Measurements from ENCODE around the gene CRYBB3. TPM values are rescaled to one million over a fixed set of nuclear protein-coding genes. Genes with fewer than 3 reads are reported as not detected.
A peak's percentile ranks its signal among the peaks of the same experiment; 100 is the strongest.

The CRYBB3 gene
- 0.13 TPM for total RNA-seq
- polyA plus RNA-seq (ENCODE audit: insufficient read depth in 1 of 8, insufficient read length in 8 of 8, low replicate concordance in 1 of 8): under 1 TPM in 5 of 8 donors, not detected in 3; 0.15 to 0.59 (median 0.37) TPM
- long read RNA-seq, donor 1: 0 reads
- long read RNA-seq, donor 2: 0 reads
- long read RNA-seq, donor 3: 0 reads
- long read RNA-seq, donor 4: 0 reads
- long read RNA-seq, donor 5: 0 reads
- long read RNA-seq, donor 6: 0 reads
- long read RNA-seq, donor 7: 0 reads
- long read RNA-seq, donor 8: 0 reads
- long read RNA-seq, donor 9: 0 reads
- long read RNA-seq, donor 10: 0 reads
- long read RNA-seq, donor 11: 0 reads

GRCh38 chr22:25199731-25200520 lies at the start of gene CRYBB3:
Gene CRYBB3 (plus strand): TSS chr22:25199858. CDS start chr22:25201397, 1,539 bp downstream.
- DNase-seq: no peak
- no peaks in the 10 kb centered on the region for H3K4me1 ChIP-seq (ENCODE audit: control insufficient read depth, insufficient read depth, low read length)
- no peaks in the 10 kb centered on the region for H3K9me3 ChIP-seq (replicated peaks; ENCODE audit: control insufficient read depth, low read depth, low read length)
- H3K4me3 ChIP-seq (ENCODE audit: low read length): no peak within 1 kb of the TSS
- 43% methylated on average over 15 of the region's 17 CpGs for WGBS (ENCODE audit: insufficient coverage)
- no peak within 1 kb of the TSS for H3K27ac ChIP-seq (ENCODE audit: low read length)
- H3K36me3 ChIP-seq (ENCODE audit: control insufficient read depth, insufficient read depth, low read length): peaks cover 2% of the 10 kb centered on the region
- H3K27me3 ChIP-seq (ENCODE audit: control insufficient read depth, insufficient read depth, low read length): no peaks in the 10 kb centered on the region

- WGBS (ENCODE audit: insufficient coverage): 54% methylated on average over 4 of the region's 8 CpGs
- Histone ChIP-seq H3K4me1 (ENCODE audit: control insufficient read depth, insufficient read depth, low read length) (peaks cover 28% of the 10 kb centered on the region), H3K4me3 (ENCODE audit: low read length) (no peak overlapping the region), H3K36me3 (ENCODE audit: control insufficient read depth, insufficient read depth, low read length) (no peaks in the 10 kb centered on the region), H3K27me3 (ENCODE audit: control insufficient read depth, insufficient read depth, low read length) (no peaks in the 10 kb centered on the region), H3K27ac (ENCODE audit: low read length) (peak overlapping the region; percentile 57), H3K9me3 (replicated peaks; ENCODE audit: control insufficient read depth, low read depth, low read length) (no peaks in the 10 kb centered on the region)
- peak; percentile 40 for DNase-seq
These were observed 45.5 kb upstream of the CRYBB3 start for GRCh38 chr22:25153961-25154666.

DNA sequence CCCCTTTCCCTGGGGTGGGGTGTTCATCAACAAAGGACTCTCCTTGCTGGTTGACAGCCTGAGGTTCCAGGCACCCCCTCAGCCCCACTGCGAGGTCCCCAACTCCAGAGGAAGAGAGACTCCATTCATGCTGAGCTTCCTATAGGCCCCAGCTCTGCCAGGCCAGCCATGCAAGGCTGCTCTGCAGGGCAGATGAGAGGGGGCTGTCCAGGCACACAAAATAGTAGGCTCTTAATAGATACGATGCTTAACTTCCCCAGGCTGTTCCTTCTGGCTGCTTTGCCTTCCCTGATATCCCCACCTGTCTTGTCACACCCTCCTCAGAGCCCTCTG lies 45.0 kb upstream of the CRYBB3 start:
- WGBS (ENCODE audit: insufficient coverage): no CpG with 5 or more reads among the region's 2 CpGs
- Histone ChIP-seq H3K9me3 (replicated peaks; ENCODE audit: control insufficient read depth, low read depth, low read length) (no peaks in the 10 kb centered on the region), H3K27ac (ENCODE audit: low read length) (peak overlapping the region; percentile 57), H3K4me1 (ENCODE audit: control insufficient read depth, insufficient read depth, low read length) (peaks cover 33% of the 10 kb centered on the region), H3K36me3 (ENCODE audit: control insufficient read depth, insufficient read depth, low read length) (no peaks in the 10 kb centered on the region), H3K27me3 (ENCODE audit: control insufficient read depth, insufficient read depth, low read length) (no peaks in the 10 kb centered on the region), H3K4me3 (ENCODE audit: low read length) (no peak overlapping the region)
- DNase-seq: no peak

GRCh38 chr22:25156736-25157135 lies 42.9 kb upstream of the CRYBB3 start:
- peaks cover 52% of the 10 kb centered on the region for H3K4me1 ChIP-seq (ENCODE audit: control insufficient read depth, insufficient read depth, low read length)
- no peak overlapping the region for H3K4me3 ChIP-seq (ENCODE audit: low read length)
- no peaks in the 10 kb centered on the region for H3K9me3 ChIP-seq (replicated peaks; ENCODE audit: control insufficient read depth, low read depth, low read length)
- peak; percentile 19 for DNase-seq
- no peaks in the 10 kb centered on the region for H3K27me3 ChIP-seq (ENCODE audit: control insufficient read depth, insufficient read depth, low read length)
- H3K36me3 ChIP-seq (ENCODE audit: control insufficient read depth, insufficient read depth, low read length): no peaks in the 10 kb centered on the region
- no peak overlapping the region for H3K27ac ChIP-seq (ENCODE audit: low read length)
- WGBS (ENCODE audit: insufficient coverage): no CpG with 5 or more reads among the region's 4 CpGs

GRCh38 chr22:25159028-25159427 lies 40.6 kb upstream of the CRYBB3 start:
- Histone ChIP-seq H3K27ac (ENCODE audit: low read length) (peak overlapping the region; percentile 84), H3K9me3 (replicated peaks; ENCODE audit: control insufficient read depth, low read depth, low read length) (no peaks in the 10 kb centered on the region), H3K36me3 (ENCODE audit: control insufficient read depth, insufficient read depth, low read length) (no peaks in the 10 kb centered on the region), H3K27me3 (ENCODE audit: control insufficient read depth, insufficient read depth, low read length) (no peaks in the 10 kb centered on the region), H3K4me1 (ENCODE audit: control insufficient read depth, insufficient read depth, low read length) (peaks cover 46% of the 10 kb centered on the region), H3K4me3 (ENCODE audit: low read length) (no peak overlapping the region)
- WGBS (ENCODE audit: insufficient coverage): 46% methylated on average over 9 of the region's 10 CpGs
- peak; percentile 89 for DNase-seq

GRCh38 chr22:25160120-25160996 lies 39.3 kb upstream of the CRYBB3 start:
- 86% methylated on average over 9 of the region's 11 CpGs for WGBS (ENCODE audit: insufficient coverage)
- H3K27ac ChIP-seq (ENCODE audit: low read length): no peak overlapping the region

GRCh38 chr22:25161017-25161915 lies 38.4 kb upstream of the CRYBB3 start:
- Histone ChIP-seq H3K27ac (ENCODE audit: low read length) (no peak overlapping the region), H3K27me3 (ENCODE audit: control insufficient read depth, insufficient read depth, low read length) (no peaks in the 10 kb centered on the region), H3K4me3 (ENCODE audit: low read length) (no peak overlapping the region), H3K4me1 (ENCODE audit: control insufficient read depth, insufficient read depth, low read length) (peaks cover 47% of the 10 kb centered on the region), H3K36me3 (ENCODE audit: control insufficient read depth, insufficient read depth, low read length) (no peaks in the 10 kb centered on the region), H3K9me3 (replicated peaks; ENCODE audit: control insufficient read depth, low read depth, low read length) (no peaks in the 10 kb centered on the region)
- 77% methylated on average over 11 of the region's 14 CpGs for WGBS (ENCODE audit: insufficient coverage)
- DNase-seq: no peak

More at GRCh38 chr22:25160120-25160996, 39.3 kb upstream of the CRYBB3 start:
- Histone ChIP-seq H3K27me3 (ENCODE audit: control insufficient read depth, insufficient read depth, low read length) (no peaks in the 10 kb centered on the region), H3K9me3 (replicated peaks; ENCODE audit: control insufficient read depth, low read depth, low read length) (no peaks in the 10 kb centered on the region), H3K36me3 (ENCODE audit: control insufficient read depth, insufficient read depth, low read length) (no peaks in the 10 kb centered on the region), H3K4me3 (ENCODE audit: low read length) (no peak overlapping the region), H3K4me1 (ENCODE audit: control insufficient read depth, insufficient read depth, low read length) (peaks cover 45% of the 10 kb centered on the region)
- DNase-seq: no peak

- peaks cover 47% of the 10 kb centered on the region for H3K4me1 ChIP-seq (ENCODE audit: control insufficient read depth, insufficient read depth, low read length)
These were observed 37.6 kb upstream of the CRYBB3 start for GRCh38 chr22:25161916-25162530.

More at GRCh38 chr22:25161916-25162530, 37.6 kb upstream of the CRYBB3 start:
- peak; percentile 46 for DNase-seq
- Histone ChIP-seq H3K27me3 (ENCODE audit: control insufficient read depth, insufficient read depth, low read length) (no peaks in the 10 kb centered on the region), H3K27ac (ENCODE audit: low read length) (peak overlapping the region; percentile 35), H3K9me3 (replicated peaks; ENCODE audit: control insufficient read depth, low read depth, low read length) (no peaks in the 10 kb centered on the region), H3K4me3 (ENCODE audit: low read length) (no peak overlapping the region), H3K36me3 (ENCODE audit: control insufficient read depth, insufficient read depth, low read length) (no peaks in the 10 kb centered on the region)
- 53% methylated on average over 6 of the region's 6 CpGs for WGBS (ENCODE audit: insufficient coverage)
